ENCODE results near the gene PLK2. TPM values are rescaled to one million over a fixed set of nuclear protein-coding genes. Genes with fewer than 3 reads are reported as not detected.

PLK2 gene
- total RNA-seq, 4 donors from 2014 or later: 25.7 to 56.5 (median 31.4) TPM

DNA sequence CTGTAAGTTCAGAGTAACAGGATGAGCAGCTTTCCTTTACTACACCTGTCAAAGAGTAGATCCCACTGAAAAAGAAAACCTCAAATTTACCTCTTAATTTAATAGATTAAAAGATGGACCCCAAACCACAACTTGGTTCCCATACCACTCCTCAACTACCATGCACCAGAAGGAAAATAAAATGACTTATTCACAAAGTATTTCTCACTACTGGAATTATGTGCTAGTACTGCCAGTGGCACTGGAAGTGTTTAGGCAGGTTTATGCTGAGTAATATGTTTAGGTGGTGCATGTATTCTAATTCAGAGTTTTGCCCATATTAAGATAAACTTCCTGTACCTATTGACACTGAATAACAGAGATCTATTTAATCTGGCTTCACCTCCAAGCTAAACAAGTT lies 6.6 kb downstream of the PLK2 start:
- intact Hi-C loops (cut with DNase I): loop anchor here (10.0 kb wide), 1 partner anchor 959 kb away; no protein-coding TSS in a partner anchor
- Histone ChIP-seq H3K4me3 (no peak overlapping the region), H3K27ac (replicated peaks in 1 of 4) (no peak overlapping the region), H3K9me3 (no peaks in the 10 kb centered on the region), H3K36me3 (peaks cover 0 to 56% (median 15%) of the 10 kb centered on the region in 4 donors), H3K4me1 (peaks cover 0 to 10% (median 5%) of the 10 kb centered on the region in 4 donors), H3K27me3 (no peaks in the 10 kb centered on the region)
- no peak for DNase-seq (ENCODE audit: extremely low spot score)
- TF ChIP-seq POLR2AphosphoS5 (IDR thresholded peaks at IDR 0.05) (no peak), POLR2A (IDR thresholded peaks at IDR 0.05; ENCODE audit: low read depth) (no peak), EP300 (IDR thresholded peaks at IDR 0.05) (no peak)
- TF ChIP-seq, protein P1, sequence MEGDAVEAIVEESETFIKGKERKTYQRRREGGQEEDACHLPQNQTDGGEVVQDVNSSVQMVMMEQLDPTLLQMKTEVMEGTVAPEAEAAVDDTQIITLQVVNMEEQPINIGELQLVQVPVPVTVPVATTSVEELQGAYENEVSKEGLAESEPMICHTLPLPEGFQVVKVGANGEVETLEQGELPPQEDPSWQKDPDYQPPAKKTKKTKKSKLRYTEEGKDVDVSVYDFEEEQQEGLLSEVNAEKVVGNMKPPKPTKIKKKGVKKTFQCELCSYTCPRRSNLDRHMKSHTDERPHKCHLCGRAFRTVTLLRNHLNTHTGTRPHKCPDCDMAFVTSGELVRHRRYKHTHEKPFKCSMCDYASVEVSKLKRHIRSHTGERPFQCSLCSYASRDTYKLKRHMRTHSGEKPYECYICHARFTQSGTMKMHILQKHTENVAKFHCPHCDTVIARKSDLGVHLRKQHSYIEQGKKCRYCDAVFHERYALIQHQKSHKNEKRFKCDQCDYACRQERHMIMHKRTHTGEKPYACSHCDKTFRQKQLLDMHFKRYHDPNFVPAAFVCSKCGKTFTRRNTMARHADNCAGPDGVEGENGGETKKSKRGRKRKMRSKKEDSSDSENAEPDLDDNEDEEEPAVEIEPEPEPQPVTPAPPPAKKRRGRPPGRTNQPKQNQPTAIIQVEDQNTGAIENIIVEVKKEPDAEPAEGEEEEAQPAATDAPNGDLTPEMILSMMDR (IDR thresholded peaks at IDR 0.05): no peak

DNA sequence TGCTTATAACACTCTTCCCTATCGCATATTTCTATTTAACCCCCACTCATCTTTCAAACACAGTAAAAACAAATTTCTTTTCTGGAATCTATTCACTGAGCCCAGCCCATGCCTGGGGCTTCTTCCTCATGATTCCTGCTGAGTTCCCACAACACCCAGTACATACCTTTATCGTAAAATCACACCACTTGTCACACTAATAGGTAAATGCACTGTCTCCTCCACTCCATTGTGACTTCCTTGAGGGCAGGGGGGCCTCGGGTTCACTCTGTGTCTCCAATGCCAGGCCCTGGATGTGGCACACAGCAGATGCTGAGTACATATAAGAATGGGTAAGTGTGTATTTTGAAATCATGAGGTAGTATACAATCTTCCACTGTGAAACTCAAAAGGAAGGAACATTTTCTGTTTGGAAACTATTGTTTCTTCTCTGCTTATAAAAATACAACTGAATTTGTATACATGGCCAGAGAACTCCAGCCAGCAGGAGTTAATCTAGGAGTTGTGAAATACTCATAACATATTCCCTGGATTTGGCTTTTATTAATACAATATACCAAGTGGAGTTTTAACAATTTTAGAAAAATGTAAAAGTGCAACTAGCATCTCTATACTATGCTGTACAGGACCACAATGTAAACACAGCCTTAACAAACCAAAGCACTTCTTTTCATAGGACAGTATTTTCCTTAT lies 7.2 kb downstream of the PLK2 start:
- DNase-seq (ENCODE audit: extremely low spot score): no peak
- TF ChIP-seq POLR2A (IDR thresholded peaks at IDR 0.05; ENCODE audit: low read depth) (no peak), POLR2AphosphoS5 (IDR thresholded peaks at IDR 0.05) (no peak), EP300 (IDR thresholded peaks at IDR 0.05) (no peak)
- TF ChIP-seq, protein P1 (IDR thresholded peaks at IDR 0.05): no peak
- Histone ChIP-seq H3K4me3 (no peak overlapping the region), H3K4me1 (peaks cover 0 to 10% (median 5%) of the 10 kb centered on the region in 4 donors), H3K27ac (replicated peaks in 1 of 4) (no peak overlapping the region), H3K9me3 (no peaks in the 10 kb centered on the region), H3K36me3 (peaks cover 0 to 50% (median 15%) of the 10 kb centered on the region in 4 donors), H3K27me3 (no peaks in the 10 kb centered on the region)
- intact Hi-C loops (cut with DNase I): loop anchor here (10.0 kb wide), 1 partner anchor 958 kb away; no protein-coding TSS in a partner anchor
- WGBS: 87% methylated on average over 3 of the region's 3 CpGs

DNA sequence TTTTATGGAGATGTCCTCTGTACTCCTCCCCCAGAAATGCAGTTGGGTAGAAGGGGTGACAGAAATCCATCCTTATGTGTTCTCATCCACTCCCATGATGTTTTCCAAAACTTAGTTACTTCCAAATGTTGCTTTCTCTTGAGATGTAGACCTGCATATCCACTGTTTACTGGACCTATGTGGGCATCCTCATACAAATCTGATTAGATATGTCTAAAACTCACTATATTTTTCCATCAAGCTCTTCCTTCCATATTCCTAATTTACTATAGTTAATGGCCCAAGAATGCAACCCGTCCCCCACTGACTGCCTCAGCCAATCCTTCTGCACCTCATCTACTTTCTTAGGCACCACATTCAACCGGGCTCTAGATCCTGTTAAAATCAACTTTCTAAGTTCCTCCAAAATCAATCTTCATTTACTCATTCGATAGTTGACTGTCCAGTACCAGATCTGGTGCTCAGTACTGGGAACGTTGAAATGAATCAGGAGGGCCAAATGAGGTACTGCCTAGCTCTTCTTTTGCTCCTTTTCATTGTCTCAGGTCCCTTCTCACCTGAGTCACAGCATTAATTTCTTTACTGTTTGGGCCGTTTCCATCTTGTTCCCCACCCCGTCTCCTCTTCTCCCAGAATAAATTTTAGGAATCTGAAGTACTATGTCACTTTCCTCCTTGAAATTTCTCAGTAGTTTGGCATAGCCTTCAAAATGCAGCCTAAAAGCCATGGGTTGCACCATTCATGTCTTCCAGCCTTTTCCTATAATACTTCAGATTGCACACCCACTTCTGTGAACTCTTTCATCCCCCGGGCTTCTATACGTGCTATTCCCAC lies 7.9 kb downstream of the PLK2 start:
- Histone ChIP-seq H3K9me3 (no peaks in the 10 kb centered on the region), H3K27ac (replicated peaks in 1 of 4) (no peak overlapping the region), H3K4me1 (peaks cover 0 to 10% (median 5%) of the 10 kb centered on the region in 4 donors), H3K4me3 (no peak overlapping the region), H3K36me3 (peaks cover 0 to 43% (median 15%) of the 10 kb centered on the region in 4 donors), H3K27me3 (no peaks in the 10 kb centered on the region)
- TF ChIP-seq POLR2A (IDR thresholded peaks at IDR 0.05; ENCODE audit: low read depth): no peak
- no peak for TF ChIP-seq POLR2AphosphoS5 (IDR thresholded peaks at IDR 0.05)
- TF ChIP-seq, protein P1 (IDR thresholded peaks at IDR 0.05): no peak
- no peak for TF ChIP-seq EP300 (IDR thresholded peaks at IDR 0.05)
- DNase-seq (ENCODE audit: extremely low spot score): no peak
- intact Hi-C loops (cut with DNase I): loop anchor here (10.0 kb wide), 1 partner anchor 957 kb away; no protein-coding TSS in a partner anchor
- WGBS: 88% methylated on average over 8 of the region's 8 CpGs

DNA sequence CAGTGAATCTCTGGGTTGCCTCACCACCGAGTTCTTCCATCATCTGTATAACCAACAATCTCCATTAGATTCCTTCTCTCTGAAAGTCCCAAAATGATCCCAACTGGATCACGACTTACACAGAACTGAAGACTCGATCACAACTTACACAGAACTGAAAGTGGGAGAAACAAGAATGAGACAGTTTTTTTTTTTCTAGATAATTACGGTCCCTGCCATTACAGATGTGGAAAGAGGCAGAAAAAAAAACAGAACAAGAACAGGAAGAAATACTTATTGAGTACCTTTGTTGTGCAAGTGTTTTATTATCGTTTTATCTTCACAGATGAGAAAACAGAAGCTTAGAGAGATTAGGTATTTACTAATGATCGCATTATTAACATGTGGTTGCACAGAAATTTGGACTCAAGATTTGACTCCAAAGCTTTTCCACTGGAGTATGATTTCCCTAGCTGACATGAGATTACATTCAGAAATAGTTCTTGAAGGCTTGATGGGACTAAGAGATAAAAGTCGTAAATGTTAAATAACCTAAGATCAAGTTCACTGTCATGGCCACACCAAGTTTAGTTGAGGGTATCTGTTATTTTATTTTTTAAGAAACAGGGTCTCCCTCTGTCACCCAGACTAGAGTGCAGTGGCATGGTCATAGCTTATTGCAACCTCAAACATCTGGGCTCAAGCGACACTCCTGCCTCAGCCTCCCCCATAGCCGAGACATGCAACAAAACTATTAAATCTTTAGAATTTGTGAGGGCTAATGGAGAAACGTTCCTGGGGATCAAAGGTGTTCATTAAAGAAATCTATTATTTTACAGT lies 8.9 kb downstream of the PLK2 start:
- Histone ChIP-seq H3K27me3 (no peaks in the 10 kb centered on the region), H3K36me3 (peaks cover 0 to 33% (median 13%) of the 10 kb centered on the region in 4 donors), H3K27ac (replicated peaks in 1 of 4) (no peak overlapping the region), H3K4me3 (no peak overlapping the region), H3K4me1 (peaks cover 0 to 10% (median 3%) of the 10 kb centered on the region in 4 donors), H3K9me3 (no peaks in the 10 kb centered on the region)
- TF ChIP-seq, protein P1 (IDR thresholded peaks at IDR 0.05): no peak
- TF ChIP-seq POLR2A (IDR thresholded peaks at IDR 0.05; ENCODE audit: low read depth) (no peak), POLR2AphosphoS5 (IDR thresholded peaks at IDR 0.05) (no peak), EP300 (IDR thresholded peaks at IDR 0.05) (no peak)
- intact Hi-C loops (cut with DNase I): loop anchor here (10.0 kb wide), 1 partner anchor 956 kb away; no protein-coding TSS in a partner anchor
- no peak for DNase-seq (ENCODE audit: extremely low spot score)
- 82% methylated on average over 10 of the region's 10 CpGs for WGBS

Measured in esophagus muscularis mucosa (tissue), 4 donors.